Hepatocyte (in vitro differentiated cells): Measurements from ENCODE around the gene TAF7.
"Not testable (repeated sequence)": the region's sequence is repeated elsewhere in the genome, so short reads cannot be mapped to it uniquely, and the experiment has no call there.

Experiments
- EZH2 ChIP-seq: fragments of 200-600 bp; sonication (generic); IDR thresholded peaks from 2 replicates; pipeline ENCODE4 v1.6.1; 2016; ENCODE audit warnings: antibody characterized with exemption, mild to moderate bottlenecking, borderline replicate concordance
- EZH2phosphoT487 ChIP-seq: fragments of 200-600 bp; sonication (generic); IDR thresholded peaks from one replicate; pipeline ENCODE4 v1.6.1; 2018; ENCODE audit warnings: antibody characterized with exemption, mild to moderate bottlenecking, low read depth, moderate library complexity; ENCODE audit not compliant: unreplicated experiment, severe bottlenecking
- TF ChIP-seq, protein P1 (sequence below): fragments of 200-600 bp; sonication (generic); IDR thresholded peaks from 2 replicates; pipeline ENCODE4 v1.5.1; 2016; ENCODE audit warnings: antibody characterized with exemption, mild to moderate bottlenecking; ENCODE audit not compliant: poor library complexity

DNA sequence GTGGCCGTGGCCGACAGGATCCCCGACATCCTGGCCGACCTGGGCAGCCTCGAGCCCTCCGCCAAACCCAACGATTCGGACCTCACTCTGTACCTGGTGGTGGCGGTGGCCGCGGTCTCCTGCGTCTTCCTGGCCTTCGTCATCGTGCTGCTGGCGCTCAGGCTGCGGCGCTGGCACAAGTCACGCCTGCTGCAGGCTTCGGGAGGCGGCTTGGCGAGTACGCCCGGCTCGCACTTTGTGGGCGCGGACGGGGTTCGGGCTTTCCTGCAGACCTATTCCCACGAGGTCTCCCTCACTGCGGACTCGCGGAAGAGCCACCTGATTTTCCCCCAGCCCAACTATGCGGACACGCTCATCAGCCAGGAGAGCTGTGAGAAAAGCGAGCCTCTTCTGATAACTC lies 25.4 kb upstream of the TAF7 start:
- TF ChIP-seq, protein P1, sequence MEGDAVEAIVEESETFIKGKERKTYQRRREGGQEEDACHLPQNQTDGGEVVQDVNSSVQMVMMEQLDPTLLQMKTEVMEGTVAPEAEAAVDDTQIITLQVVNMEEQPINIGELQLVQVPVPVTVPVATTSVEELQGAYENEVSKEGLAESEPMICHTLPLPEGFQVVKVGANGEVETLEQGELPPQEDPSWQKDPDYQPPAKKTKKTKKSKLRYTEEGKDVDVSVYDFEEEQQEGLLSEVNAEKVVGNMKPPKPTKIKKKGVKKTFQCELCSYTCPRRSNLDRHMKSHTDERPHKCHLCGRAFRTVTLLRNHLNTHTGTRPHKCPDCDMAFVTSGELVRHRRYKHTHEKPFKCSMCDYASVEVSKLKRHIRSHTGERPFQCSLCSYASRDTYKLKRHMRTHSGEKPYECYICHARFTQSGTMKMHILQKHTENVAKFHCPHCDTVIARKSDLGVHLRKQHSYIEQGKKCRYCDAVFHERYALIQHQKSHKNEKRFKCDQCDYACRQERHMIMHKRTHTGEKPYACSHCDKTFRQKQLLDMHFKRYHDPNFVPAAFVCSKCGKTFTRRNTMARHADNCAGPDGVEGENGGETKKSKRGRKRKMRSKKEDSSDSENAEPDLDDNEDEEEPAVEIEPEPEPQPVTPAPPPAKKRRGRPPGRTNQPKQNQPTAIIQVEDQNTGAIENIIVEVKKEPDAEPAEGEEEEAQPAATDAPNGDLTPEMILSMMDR: not testable (repeated sequence)
- TF ChIP-seq EZH2phosphoT487, EZH2: not testable (repeated sequence)
